Trophoblast cell (in vitro differentiated cells and primary cell): Measurements from ENCODE around the gene ASTN2.

Experiments used
- DNase-seq, 2 donors: peaks; one replicate each; pipeline ENCODE4 v3.0.0-alpha.2; 2016
- H2AFZ ChIP-seq: 2 replicates; pipeline ENCODE4 v1.6.1; 2013; ENCODE audit warnings: low read length, moderate library complexity, mild to moderate bottlenecking; ENCODE audit not compliant: insufficient read depth, poor library complexity
- H2AK5ac ChIP-seq: 2 replicates; pipeline ENCODE4 v1.6.1; 2013; ENCODE audit warnings: mild to moderate bottlenecking, low read length
- H2BK120ac ChIP-seq: 2 replicates; pipeline ENCODE4 v1.6.1; 2013; ENCODE audit warnings: low read length, mild to moderate bottlenecking, moderate library complexity; ENCODE audit not compliant: insufficient read depth, poor library complexity
- H2BK12ac ChIP-seq: 2 replicates; pipeline ENCODE4 v1.6.1; 2013; ENCODE audit warnings: mild to moderate bottlenecking, low read length, moderate library complexity
- H2BK5ac ChIP-seq: 2 replicates; pipeline ENCODE4 v1.6.1; 2013; ENCODE audit warnings: low read length, low read depth, moderate library complexity, mild to moderate bottlenecking; ENCODE audit not compliant: poor library complexity
- H3K14ac ChIP-seq: 2 replicates; pipeline ENCODE4 v1.6.1; 2013; ENCODE audit warnings: mild to moderate bottlenecking, low read length
- H3K18ac ChIP-seq: 2 replicates; pipeline ENCODE4 v1.6.1; 2013; ENCODE audit warnings: mild to moderate bottlenecking, low read length
- H3K23ac ChIP-seq: 2 replicates; pipeline ENCODE4 v1.6.1; 2013; ENCODE audit warnings: low read length
- H3K27ac ChIP-seq: 2 replicates; pipeline ENCODE4 v1.5.1; 2013; ENCODE audit warnings: low read depth, mild to moderate bottlenecking, inconsistent platforms, low read length, moderate library complexity
- H3K27me3 ChIP-seq: 2 replicates; pipeline ENCODE4 v1.6.1; 2013; ENCODE audit warnings: inconsistent platforms, mild to moderate bottlenecking, low read length, moderate library complexity; ENCODE audit not compliant: insufficient read depth
- H3K36me3 ChIP-seq, 2 experiments: 1 replicate in 1 of 2; 2 replicates in 1 of 2; pipeline ENCODE4 v1.6.1; 2013; ENCODE audit warnings: low read length in 2 of 2, mild to moderate bottlenecking in 2 of 2, moderate library complexity in 1 of 2; ENCODE audit not compliant: insufficient read depth in 2 of 2, control insufficient read depth in 1 of 2
- H3K4ac ChIP-seq: 2 replicates; pipeline ENCODE4 v1.6.1; 2013; ENCODE audit warnings: low read depth, mild to moderate bottlenecking, low read length, moderate library complexity
- H3K4me1 ChIP-seq, 2 experiments: 1 replicate in 1 of 2; 2 replicates in 1 of 2; pipeline ENCODE4 v1.6.1; 2013; ENCODE audit warnings: low read length in 2 of 2, mild to moderate bottlenecking in 2 of 2, moderate library complexity in 1 of 2; ENCODE audit not compliant: insufficient read depth in 2 of 2, control insufficient read depth in 1 of 2
- H3K4me2 ChIP-seq: 2 replicates; pipeline ENCODE4 v1.6.1; 2013; ENCODE audit warnings: inconsistent platforms, mild to moderate bottlenecking, low read length, moderate library complexity
- H3K4me3 ChIP-seq: 2 replicates; pipeline ENCODE4 v1.5.1; 2013; ENCODE audit warnings: mild to moderate bottlenecking, low read depth, low read length, inconsistent platforms
- H3K79me1 ChIP-seq: one replicate; pipeline ENCODE4 v1.6.1; 2013; ENCODE audit warnings: low read length
- H3K79me2 ChIP-seq: 2 replicates; pipeline ENCODE4 v1.6.1; 2013; ENCODE audit warnings: low read length, mild to moderate bottlenecking; ENCODE audit not compliant: control insufficient read depth, insufficient read depth, poor library complexity
- H3K9ac ChIP-seq: 2 replicates; pipeline ENCODE4 v1.6.1; 2013; ENCODE audit warnings: mild to moderate bottlenecking, low read length
- H3K9me3 ChIP-seq: 2 replicates; pipeline ENCODE4 v1.6.1; 2013; ENCODE audit warnings: low read depth, mild to moderate bottlenecking, control low read depth, inconsistent platforms, low read length; ENCODE audit not compliant: insufficient read depth
- H4K12ac ChIP-seq: 2 replicates; pipeline ENCODE4 v1.6.1; 2013; ENCODE audit warnings: low read depth, mild to moderate bottlenecking, low read length, moderate library complexity
- H4K8ac ChIP-seq: 2 replicates; pipeline ENCODE4 v1.6.1; 2013; ENCODE audit warnings: low read depth, mild to moderate bottlenecking, low read length, moderate library complexity
- H4K91ac ChIP-seq: one replicate; pipeline ENCODE4 v1.6.1; 2013; ENCODE audit warnings: low read depth, mild to moderate bottlenecking, low read length, moderate library complexity
- WGBS: extraction: QIAGEN DNeasy Blood & Tissue Kit; methylation state at CpG from one replicate; pipeline ENCODE4 v1.1.7; 2013; ENCODE audit warnings: missing lambda C conversion rate; ENCODE audit not compliant: insufficient read length, insufficient coverage; ENCODE audit errors: extremely low coverage; 5-methylcytosine and 5-hydroxymethylcytosine counted together

The ASTN2 gene

DNA sequence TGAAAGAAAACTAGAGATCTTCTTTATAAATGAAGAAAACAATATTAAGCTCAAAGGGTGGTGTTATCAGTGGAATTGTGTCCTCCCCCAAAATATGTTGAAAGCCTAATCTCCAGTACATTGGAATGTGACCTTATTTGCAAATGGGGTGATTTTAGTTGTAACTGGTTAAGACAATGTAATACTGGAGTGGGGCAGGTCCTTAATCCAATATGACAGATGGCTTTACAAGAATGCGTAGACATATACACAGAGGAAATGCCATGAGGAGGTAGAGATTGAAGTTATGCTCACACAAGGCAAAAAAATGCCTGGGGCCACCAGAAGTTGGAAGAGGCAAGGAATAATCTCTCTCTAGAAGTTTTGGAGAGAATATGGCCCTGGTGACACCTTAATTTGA, 741.5 kb downstream of the ASTN2 start:
- WGBS: no CpG with 5 or more reads among the region's 1 CpG
- Histone ChIP-seq H3K79me1 (no peaks in the 10 kb centered on the region), H2BK5ac (no peak overlapping the region), H3K4me1 (no peaks in the 10 kb centered on the region), H2BK12ac (no peak overlapping the region), H3K23ac (no peak overlapping the region), H3K36me3 (no peaks in the 10 kb centered on the region), H3K9ac (no peak overlapping the region), H4K91ac (no peak overlapping the region), H4K12ac (no peak overlapping the region), H3K79me2 (no peaks in the 10 kb centered on the region), H3K4ac (no peak overlapping the region), H4K8ac (no peak overlapping the region), H3K9me3 (peaks cover 2% of the 10 kb centered on the region), H3K14ac (no peak overlapping the region), H2BK120ac (no peak overlapping the region), H3K27ac (no peak overlapping the region), H2AFZ (no peak overlapping the region), H3K27me3 (no peaks in the 10 kb centered on the region), H3K4me2 (no peak overlapping the region), H2AK5ac (no peak overlapping the region), H3K18ac (no peak overlapping the region), H3K4me3 (no peak overlapping the region)
- no peak for DNase-seq

DNA sequence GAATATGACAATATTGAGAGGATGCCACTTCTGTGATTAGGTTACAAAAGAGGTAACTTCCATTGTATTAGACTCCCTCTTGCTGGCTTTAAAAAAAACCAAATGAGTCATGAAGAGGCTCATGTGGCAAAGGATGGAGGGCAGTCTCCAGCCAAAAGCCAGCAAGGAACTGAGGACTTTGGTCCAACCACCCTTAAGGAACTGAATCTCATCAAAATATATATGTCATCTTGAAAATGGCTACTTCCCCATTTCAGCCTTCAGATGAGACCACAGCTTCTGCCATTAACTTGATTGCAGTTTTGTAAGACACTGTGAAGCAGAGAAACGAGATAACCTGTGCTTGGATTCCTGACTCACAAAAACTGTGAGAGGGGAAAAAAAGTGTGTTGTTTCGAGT, 743.3 kb downstream of the ASTN2 start:
- no peak overlapping the region for H3K27ac ChIP-seq
- no peak overlapping the region for H3K4me2 ChIP-seq
- no peaks in the 10 kb centered on the region for H3K36me3 ChIP-seq
- WGBS: no CpG with 5 or more reads among the region's 2 CpGs
- H3K18ac ChIP-seq: no peak overlapping the region
- no peaks in the 10 kb centered on the region for H3K4me1 ChIP-seq
- no peak overlapping the region for H2AFZ ChIP-seq
- H3K9ac ChIP-seq: no peak overlapping the region
- H3K23ac ChIP-seq: no peak overlapping the region
- no peak overlapping the region for H3K4ac ChIP-seq
- no peak overlapping the region for H2BK5ac ChIP-seq
- H2AK5ac ChIP-seq: no peak overlapping the region
- H3K79me2 ChIP-seq: no peaks in the 10 kb centered on the region
- no peaks in the 10 kb centered on the region for H3K79me1 ChIP-seq
- no peak overlapping the region for H2BK12ac ChIP-seq
- no peak for DNase-seq
- H4K12ac ChIP-seq: no peak overlapping the region
- H3K9me3 ChIP-seq: peaks cover 2% of the 10 kb centered on the region
- H2BK120ac ChIP-seq: no peak overlapping the region
- no peak overlapping the region for H4K91ac ChIP-seq
- H4K8ac ChIP-seq: no peak overlapping the region
- H3K27me3 ChIP-seq: no peaks in the 10 kb centered on the region
- no peak overlapping the region for H3K4me3 ChIP-seq
- no peak overlapping the region for H3K14ac ChIP-seq

DNA sequence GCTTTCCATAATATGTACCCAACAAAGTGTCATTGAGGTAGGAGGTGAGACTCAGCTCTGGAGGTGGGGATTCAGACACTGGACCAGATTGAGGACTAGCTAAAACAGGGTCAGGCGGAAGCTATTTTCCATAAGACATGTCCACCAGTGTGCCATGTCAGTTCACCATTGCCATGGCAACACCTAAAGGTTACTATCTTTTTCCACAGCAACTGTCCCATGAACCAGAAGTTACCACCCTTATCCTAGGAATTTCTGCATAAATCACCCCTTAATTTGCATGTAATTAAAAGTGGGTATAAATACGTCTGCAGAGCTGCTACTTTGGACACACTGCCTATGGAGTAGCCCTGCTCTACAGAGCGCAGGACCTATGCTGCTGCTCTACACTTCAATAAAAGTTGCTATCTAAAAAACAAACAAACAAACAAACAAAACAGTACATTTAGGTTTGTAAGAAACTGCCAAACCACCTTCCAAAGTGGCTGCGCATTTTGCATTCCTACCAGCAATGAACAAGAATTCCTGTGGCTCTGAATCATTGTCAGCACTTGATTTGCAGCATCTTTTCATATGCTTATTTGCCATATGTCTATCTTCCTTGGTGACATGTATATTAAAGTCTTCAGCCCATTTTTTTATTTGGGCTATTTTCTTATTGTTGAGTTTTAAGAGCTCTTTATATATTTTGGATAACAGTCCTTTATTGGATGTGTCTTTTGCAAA, 745.7 kb downstream of the ASTN2 start:
- Histone ChIP-seq H2AK5ac (no peak overlapping the region), H4K12ac (no peak overlapping the region), H3K14ac (no peak overlapping the region), H3K27ac (no peak overlapping the region), H3K27me3 (no peaks in the 10 kb centered on the region), H3K9ac (no peak overlapping the region), H2BK12ac (no peak overlapping the region), H3K79me1 (no peaks in the 10 kb centered on the region), H3K79me2 (no peaks in the 10 kb centered on the region), H3K9me3 (peaks cover 2% of the 10 kb centered on the region), H2BK5ac (no peak overlapping the region), H2AFZ (no peak overlapping the region), H4K91ac (no peak overlapping the region), H3K36me3 (no peaks in the 10 kb centered on the region), H3K4ac (no peak overlapping the region), H3K4me3 (no peak overlapping the region), H3K23ac (no peak overlapping the region), H3K18ac (no peak overlapping the region), H2BK120ac (no peak overlapping the region), H3K4me1 (no peaks in the 10 kb centered on the region), H4K8ac (no peak overlapping the region), H3K4me2 (no peak overlapping the region)
- WGBS: no CpG with 5 or more reads among the region's 4 CpGs
- DNase-seq: peak in 1 of 2 donors; percentile 40

DNA sequence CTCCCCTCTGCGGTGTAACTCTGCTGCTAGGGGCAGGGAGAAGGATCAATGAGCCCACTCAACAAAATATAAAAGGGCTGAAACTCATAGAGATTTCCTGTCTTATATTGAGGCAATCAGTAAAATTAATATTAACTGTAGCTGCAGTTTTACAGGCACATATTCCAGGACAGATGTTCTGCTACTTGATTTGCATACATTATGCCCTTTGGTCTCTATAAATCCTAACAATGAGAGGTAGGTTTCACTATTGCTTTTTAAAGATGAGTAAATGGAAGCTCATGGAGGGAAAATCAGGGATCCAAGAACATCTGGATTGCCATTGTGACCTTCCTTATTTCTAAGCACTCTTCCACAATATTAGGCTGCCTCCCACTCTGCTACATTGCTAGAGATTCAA, 751.3 kb downstream of the ASTN2 start:
- Histone ChIP-seq H3K4me2 (no peak overlapping the region), H3K27ac (no peak overlapping the region), H4K8ac (no peak overlapping the region), H2AFZ (no peak overlapping the region), H3K4me1 (no peaks in the 10 kb centered on the region), H3K9me3 (no peaks in the 10 kb centered on the region), H3K14ac (no peak overlapping the region), H3K36me3 (no peaks in the 10 kb centered on the region), H2BK120ac (no peak overlapping the region), H3K4ac (no peak overlapping the region), H2BK12ac (no peak overlapping the region), H3K79me1 (no peaks in the 10 kb centered on the region), H2AK5ac (no peak overlapping the region), H3K18ac (no peak overlapping the region), H3K79me2 (no peaks in the 10 kb centered on the region), H3K27me3 (no peaks in the 10 kb centered on the region), H4K91ac (no peak overlapping the region), H3K9ac (no peak overlapping the region), H4K12ac (no peak overlapping the region), H3K23ac (no peak overlapping the region), H3K4me3 (no peak overlapping the region), H2BK5ac (no peak overlapping the region)
- no peak for DNase-seq
- no CpG with 5 or more reads among the region's 1 CpG for WGBS
